Measurements from ENCODE around the gene LAPTM5. TPM values are rescaled to one million over a fixed set of nuclear protein-coding genes. Genes with fewer than 3 reads are reported as not detected.
A peak's percentile ranks its signal among the peaks of the same experiment; 100 is the strongest.
"Not testable (repeated sequence)": the region's sequence is repeated elsewhere in the genome, so short reads cannot be mapped to it uniquely, and the experiment has no call there.

LAPTM5 gene
- 352 TPM for total RNA-seq

DNA sequence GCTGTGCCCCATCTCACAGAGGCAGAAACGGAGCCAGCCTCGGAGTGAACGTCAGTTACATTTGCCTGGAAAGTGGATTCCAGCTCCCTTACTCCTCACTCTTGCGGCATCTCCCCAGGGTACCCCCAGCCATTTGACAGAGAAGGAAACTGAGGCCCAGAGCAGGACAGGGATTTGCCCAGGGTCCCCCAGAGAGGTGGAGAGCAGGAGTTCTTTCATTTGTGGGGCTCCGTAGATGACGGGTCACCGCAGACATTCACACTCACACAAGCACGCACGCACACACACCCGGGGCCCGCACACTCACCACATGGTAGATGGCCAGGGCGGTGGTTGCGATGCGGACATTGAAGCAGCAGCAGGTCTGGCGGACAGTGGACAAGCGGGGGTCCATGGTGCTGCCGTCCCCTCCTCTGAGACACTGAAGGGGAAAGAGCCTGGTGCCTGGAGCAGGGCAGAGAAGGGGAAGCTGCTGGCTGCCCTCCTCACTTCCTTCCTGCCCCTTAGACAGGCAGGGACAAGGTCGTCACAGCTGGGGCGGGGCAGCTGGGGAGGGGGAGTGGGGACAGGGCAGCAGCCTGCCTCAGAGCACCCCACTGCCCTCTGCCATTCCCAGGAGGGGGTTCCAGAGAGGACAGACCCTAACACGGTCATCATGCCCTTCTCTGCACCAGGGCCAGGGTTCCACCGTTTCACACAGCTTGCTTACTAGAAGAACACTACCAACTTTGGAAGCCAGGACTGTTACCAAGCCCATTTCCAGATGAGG lies at the start of gene LAPTM5:
TSS of gene LAPTM5 (minus strand) at position 423 of the 769 bp plus-strand sequence. CDS start at position 394, 29 bp downstream.
- DNase-seq (ENCODE audit: low read depth in 2 of 3, low spot score in 2 of 3): peak in 2 of 3 donors; percentile 79 to 86

GRCh38 chr1:30806381-30807317 lies 49.1 kb upstream of the LAPTM5 start:
- DNase-seq (ENCODE audit: low read depth in 2 of 3, low spot score in 2 of 3): no peak

- DNase-seq (ENCODE audit: low read depth in 2 of 3, low spot score in 2 of 3): no peak
Observed at GRCh38 chr1:30805304-30806003, 47.9 kb upstream of the LAPTM5 start.

DNA sequence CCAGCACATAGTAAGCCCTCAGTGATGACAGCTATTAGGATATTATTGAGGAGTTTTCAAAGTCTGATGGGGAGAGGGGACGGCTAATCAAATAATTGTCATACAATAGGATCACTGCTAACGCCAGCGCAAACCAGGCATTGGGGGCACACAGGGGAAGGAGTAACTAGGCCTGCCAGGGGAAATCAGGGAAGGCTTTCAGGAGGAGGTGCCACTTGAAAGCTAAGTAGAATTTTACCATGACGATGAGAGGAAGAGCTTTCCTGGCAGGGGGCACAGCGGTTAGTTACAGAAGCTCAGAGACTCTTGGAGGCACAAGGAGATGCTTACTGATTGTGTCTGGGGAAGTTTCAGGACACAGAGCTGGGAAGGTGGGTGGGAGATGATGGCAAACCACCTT lies 47.2 kb upstream of the LAPTM5 start:
- no peak for DNase-seq (ENCODE audit: low read depth in 2 of 3, low spot score in 2 of 3)

DNA sequence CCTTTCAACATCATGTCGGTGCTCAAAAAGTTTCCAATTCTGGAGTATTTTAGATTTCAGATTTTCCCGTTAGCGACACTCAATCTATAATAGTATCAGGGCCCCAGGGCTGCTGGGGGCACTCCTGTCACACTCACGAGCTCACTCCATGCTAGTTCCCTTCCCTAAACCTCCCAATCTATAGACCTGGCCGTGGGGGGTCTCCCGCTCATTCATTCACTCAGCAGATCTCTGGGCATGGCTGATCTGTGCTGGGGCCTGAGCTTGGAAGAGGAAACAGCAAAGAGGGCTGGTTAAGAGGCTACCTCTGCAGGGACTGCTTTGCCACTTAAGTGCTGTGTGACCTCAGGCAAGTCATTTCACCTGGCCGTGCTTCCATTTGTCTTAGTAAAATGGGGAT lies 46.8 kb upstream of the LAPTM5 start:
- no peak for DNase-seq (ENCODE audit: low read depth in 2 of 3, low spot score in 2 of 3)

DNA sequence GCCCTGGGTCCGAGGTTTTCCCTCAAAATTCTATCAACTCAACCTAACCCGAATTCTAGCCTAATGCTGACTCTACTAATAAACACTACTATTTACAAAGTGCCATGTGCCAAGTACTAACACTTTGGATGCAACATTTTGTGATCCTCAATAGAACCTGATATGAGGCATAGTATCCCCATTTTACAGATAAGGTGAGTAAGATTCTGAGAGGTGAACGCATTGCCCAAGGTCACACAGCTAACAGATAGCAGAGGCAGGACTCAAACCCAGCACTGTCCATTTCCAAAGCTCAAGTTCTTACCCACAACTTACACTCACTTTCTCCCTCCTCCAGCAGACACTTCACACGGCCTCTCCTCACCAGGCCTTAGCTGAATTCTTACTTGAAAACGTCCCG lies 46.0 kb upstream of the LAPTM5 start:
- no peak for DNase-seq (ENCODE audit: low read depth in 2 of 3, low spot score in 2 of 3)

GRCh38 chr1:30801771-30802198 lies 44.2 kb upstream of the LAPTM5 start:
- peak; percentile 58 to 75 (median 58) for DNase-seq (ENCODE audit: low read depth in 2 of 3, low spot score in 2 of 3)

GRCh38 chr1:30799233-30799511 lies 41.6 kb upstream of the LAPTM5 start:
- DNase-seq (ENCODE audit: low read depth in 2 of 3, low spot score in 2 of 3): no peak

GRCh38 chr1:30798389-30799232 lies 41.0 kb upstream of the LAPTM5 start:
- DNase-seq (ENCODE audit: low read depth in 2 of 3, low spot score in 2 of 3): no peak

DNA sequence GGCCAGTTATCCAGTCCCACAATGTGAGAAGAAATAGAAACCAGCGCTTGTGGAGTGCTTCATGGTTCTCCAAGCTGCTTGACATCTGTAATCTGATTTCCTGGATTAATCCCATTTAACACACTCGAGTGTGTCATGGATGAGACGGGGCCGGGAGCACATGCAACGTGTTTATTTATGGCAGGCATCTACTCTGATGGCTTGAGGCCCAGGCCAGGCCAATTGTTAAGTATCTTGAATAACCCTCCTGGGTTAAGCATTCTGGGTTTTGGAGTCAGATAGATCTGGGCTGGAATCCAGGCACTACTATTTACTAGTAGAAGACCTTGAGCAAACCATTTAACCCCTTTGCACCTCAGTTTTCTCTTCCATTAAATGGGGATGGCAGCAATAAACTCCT lies 37.5 kb upstream of the LAPTM5 start:
- no peak for DNase-seq (ENCODE audit: low read depth in 2 of 3, low spot score in 2 of 3)

- no peak for DNase-seq (ENCODE audit: low read depth in 2 of 3, low spot score in 2 of 3)
Observed at GRCh38 chr1:30794260-30794659, 36.7 kb upstream of the LAPTM5 start.

DNA sequence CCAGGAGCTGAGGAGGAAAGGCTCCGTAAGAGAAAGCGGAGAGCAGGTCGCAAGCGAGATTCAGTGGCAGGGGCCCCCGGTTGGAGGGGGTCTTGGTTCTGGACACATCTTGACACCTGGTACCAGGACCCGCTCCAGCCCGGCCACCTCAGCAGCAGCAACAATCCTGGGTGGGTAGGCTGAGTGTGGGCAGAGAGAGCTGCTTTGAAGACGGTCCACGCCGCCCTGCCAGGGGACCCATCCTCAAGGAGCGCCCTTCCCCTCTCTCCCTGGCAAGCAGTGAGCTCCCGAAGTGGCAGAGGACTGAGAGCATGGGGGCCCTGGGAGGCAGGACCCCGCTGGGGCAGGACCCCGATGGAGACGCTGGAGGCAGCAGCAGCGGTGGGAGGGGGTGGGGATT lies 35.6 kb upstream of the LAPTM5 start:
- no peak for DNase-seq (ENCODE audit: low read depth in 2 of 3, low spot score in 2 of 3)

- DNase-seq (ENCODE audit: low read depth in 2 of 3, low spot score in 2 of 3): no peak
Observed at GRCh38 chr1:30791868-30792267, 34.3 kb upstream of the LAPTM5 start.

- DNase-seq (ENCODE audit: low read depth in 2 of 3, low spot score in 2 of 3): peak in 2 of 3 donors; percentile 50 to 74
Observed at GRCh38 chr1:30790850-30791778, 33.5 kb upstream of the LAPTM5 start.

DNA sequence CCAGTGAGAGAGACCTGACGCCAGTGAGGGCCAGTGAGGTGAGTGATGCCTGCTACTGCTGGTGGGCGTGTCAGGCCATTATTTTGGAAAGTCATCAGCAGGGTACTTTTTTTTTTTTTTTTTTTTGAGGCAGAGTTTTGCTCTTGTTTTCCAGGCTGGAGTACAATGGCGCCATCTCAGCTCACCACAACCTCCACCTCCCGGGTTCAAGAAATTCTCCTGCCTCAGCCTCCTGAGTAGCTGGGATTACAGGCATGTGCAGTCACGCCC lies 32.6 kb upstream of the LAPTM5 start:
- not testable (repeated sequence) for DNase-seq (ENCODE audit: low read depth in 2 of 3, low spot score in 2 of 3)

- DNase-seq (ENCODE audit: low read depth in 2 of 3, low spot score in 2 of 3): no peak
Observed at GRCh38 chr1:30789388-30790255, 32.0 kb upstream of the LAPTM5 start.

GRCh38 chr1:30788580-30789387 lies 31.2 kb upstream of the LAPTM5 start:
- no peak for DNase-seq (ENCODE audit: low read depth in 2 of 3, low spot score in 2 of 3)
